Measurements from ENCODE around the gene HPS1.

GRCh38 chr10:98483658-98484057, 36.9 kb upstream of the HPS1 start:
- TF ChIP-seq, protein P1, sequence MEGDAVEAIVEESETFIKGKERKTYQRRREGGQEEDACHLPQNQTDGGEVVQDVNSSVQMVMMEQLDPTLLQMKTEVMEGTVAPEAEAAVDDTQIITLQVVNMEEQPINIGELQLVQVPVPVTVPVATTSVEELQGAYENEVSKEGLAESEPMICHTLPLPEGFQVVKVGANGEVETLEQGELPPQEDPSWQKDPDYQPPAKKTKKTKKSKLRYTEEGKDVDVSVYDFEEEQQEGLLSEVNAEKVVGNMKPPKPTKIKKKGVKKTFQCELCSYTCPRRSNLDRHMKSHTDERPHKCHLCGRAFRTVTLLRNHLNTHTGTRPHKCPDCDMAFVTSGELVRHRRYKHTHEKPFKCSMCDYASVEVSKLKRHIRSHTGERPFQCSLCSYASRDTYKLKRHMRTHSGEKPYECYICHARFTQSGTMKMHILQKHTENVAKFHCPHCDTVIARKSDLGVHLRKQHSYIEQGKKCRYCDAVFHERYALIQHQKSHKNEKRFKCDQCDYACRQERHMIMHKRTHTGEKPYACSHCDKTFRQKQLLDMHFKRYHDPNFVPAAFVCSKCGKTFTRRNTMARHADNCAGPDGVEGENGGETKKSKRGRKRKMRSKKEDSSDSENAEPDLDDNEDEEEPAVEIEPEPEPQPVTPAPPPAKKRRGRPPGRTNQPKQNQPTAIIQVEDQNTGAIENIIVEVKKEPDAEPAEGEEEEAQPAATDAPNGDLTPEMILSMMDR (IDR thresholded peaks at IDR 0.05; ENCODE audit: low read depth, low read length, poor library complexity, severe bottlenecking) = no peak
- TF ChIP-seq EZH2phosphoT487 (IDR thresholded peaks at IDR 0.05; ENCODE audit: borderline replicate concordance, low read length) = no peak

Measured in DOHH2 (cell line).